Measurements from ENCODE around the gene CENPW.

- no peak for TF ChIP-seq CTCF (IDR thresholded peaks at IDR 0.05)
- TF ChIP-seq POLR2A (IDR thresholded peaks at IDR 0.05; ENCODE audit: low read length), result no peak
- TF ChIP-seq RAD21 (conservative IDR thresholded peaks at IDR 0.05 in 1 of 2, IDR thresholded peaks at IDR 0.05 in 1 of 2), result no peak
- TF ChIP-seq ZFP36 (IDR thresholded peaks at IDR 0.05; ENCODE audit: borderline replicate concordance, partially characterized antibody), result no peak
These were observed 36.8 kb downstream of the CENPW start for GRCh38 chr6:126376682-126377081.
